ENCODE results near the gene RSPH10B.
"Not testable (repeated sequence)": the region's sequence is repeated elsewhere in the genome, so short reads cannot be mapped to it uniquely, and the experiment has no call there.

GRCh38 chr7:5888021-5888420 is 82.5 kb downstream of the RSPH10B start:
- TF ChIP-seq, protein P1, sequence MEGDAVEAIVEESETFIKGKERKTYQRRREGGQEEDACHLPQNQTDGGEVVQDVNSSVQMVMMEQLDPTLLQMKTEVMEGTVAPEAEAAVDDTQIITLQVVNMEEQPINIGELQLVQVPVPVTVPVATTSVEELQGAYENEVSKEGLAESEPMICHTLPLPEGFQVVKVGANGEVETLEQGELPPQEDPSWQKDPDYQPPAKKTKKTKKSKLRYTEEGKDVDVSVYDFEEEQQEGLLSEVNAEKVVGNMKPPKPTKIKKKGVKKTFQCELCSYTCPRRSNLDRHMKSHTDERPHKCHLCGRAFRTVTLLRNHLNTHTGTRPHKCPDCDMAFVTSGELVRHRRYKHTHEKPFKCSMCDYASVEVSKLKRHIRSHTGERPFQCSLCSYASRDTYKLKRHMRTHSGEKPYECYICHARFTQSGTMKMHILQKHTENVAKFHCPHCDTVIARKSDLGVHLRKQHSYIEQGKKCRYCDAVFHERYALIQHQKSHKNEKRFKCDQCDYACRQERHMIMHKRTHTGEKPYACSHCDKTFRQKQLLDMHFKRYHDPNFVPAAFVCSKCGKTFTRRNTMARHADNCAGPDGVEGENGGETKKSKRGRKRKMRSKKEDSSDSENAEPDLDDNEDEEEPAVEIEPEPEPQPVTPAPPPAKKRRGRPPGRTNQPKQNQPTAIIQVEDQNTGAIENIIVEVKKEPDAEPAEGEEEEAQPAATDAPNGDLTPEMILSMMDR (IDR thresholded peaks at IDR 0.05) = not testable (repeated sequence)
- not testable (repeated sequence) for TF ChIP-seq EP300 (IDR thresholded peaks at IDR 0.05)
